SK-N-SH treated with all-trans-retinoic acid at 6 μM for 48 hours (cell line): ENCODE results near the gene ITIH2.

Experiments
- ATAC-seq: fragments of 200-7000 bp; cut with Tn5 transposase; 3 replicates; pipeline ENCODE4 v1.9.1; 2020; ENCODE audit warnings: mild to moderate bottlenecking, moderate library complexity
- ARNTL ChIP-seq: fragments of 450-650 bp; formaldehyde crosslinking; IDR thresholded peaks from 2 replicates; pipeline ENCODE4 v1.5.0; 2020; ENCODE audit warnings: low read depth, mild to moderate bottlenecking, moderate library complexity, borderline replicate concordance
- CREB5 ChIP-seq: fragments of 250-450 bp; sonication (Bioruptor Pico); IDR thresholded peaks from 2 replicates; pipeline ENCODE4 v1.5.1; 2020; ENCODE audit warnings: low read depth, mild to moderate bottlenecking, moderate library complexity
- CSDC2 ChIP-seq: fragments of 250-450 bp; sonication (Bioruptor Pico); IDR thresholded peaks from 2 replicates; pipeline ENCODE4 v1.5.0; 2020; ENCODE audit warnings: mild to moderate bottlenecking, moderate library complexity
- CSRNP3 ChIP-seq: fragments of 250-450 bp; sonication (Bioruptor Pico); IDR thresholded peaks from 2 replicates; pipeline ENCODE4 v1.5.1; 2021; ENCODE audit warnings: mild to moderate bottlenecking, moderate library complexity
- ESRRG ChIP-seq: fragments of 250-450 bp; sonication (Bioruptor Pico); IDR thresholded peaks from 2 replicates; pipeline ENCODE4 v1.6.1; 2021; ENCODE audit warnings: mild to moderate bottlenecking
- GLIS3 ChIP-seq: fragments of 250-450 bp; sonication (Bioruptor Pico); IDR thresholded peaks from 2 replicates; pipeline ENCODE4 v1.5.0; 2020; ENCODE audit warnings: mild to moderate bottlenecking, moderate library complexity
- ISL1 ChIP-seq: fragments of 250-450 bp; sonication (Bioruptor Pico); IDR thresholded peaks from 2 replicates; pipeline ENCODE4 v2.1.2; 2022; ENCODE audit warnings: mild to moderate bottlenecking, moderate library complexity
- OSR1 ChIP-seq: fragments of 250-450 bp; sonication (Bioruptor Pico); IDR thresholded peaks from 2 replicates; pipeline ENCODE4 v1.8.0; 2022; ENCODE audit warnings: moderate library complexity, mild to moderate bottlenecking, inconsistent platforms
- PATZ1 ChIP-seq: fragments of 250-450 bp; sonication (Bioruptor Pico); IDR thresholded peaks from 2 replicates; pipeline ENCODE4 v1.8.0; 2020; ENCODE audit warnings: mild to moderate bottlenecking, moderate library complexity, borderline replicate concordance
- POU6F1 ChIP-seq: fragments of 250-450 bp; sonication (Bioruptor Pico); IDR thresholded peaks from 2 replicates; pipeline ENCODE4 v1.8.0; 2021; ENCODE audit warnings: low read depth, mild to moderate bottlenecking, moderate library complexity, borderline replicate concordance
- PPARA ChIP-seq: fragments of 250-450 bp; sonication (Bioruptor Pico); IDR thresholded peaks from 2 replicates; pipeline ENCODE4 v1.5.0; 2020; ENCODE audit warnings: mild to moderate bottlenecking, borderline replicate concordance
- RARB ChIP-seq: fragments of 250-450 bp; sonication (Bioruptor Pico); IDR thresholded peaks from 2 replicates; pipeline ENCODE4 v1.8.0; 2021; ENCODE audit warnings: mild to moderate bottlenecking, moderate library complexity
- SNAI2 ChIP-seq: fragments of 250-450 bp; sonication (Bioruptor Pico); IDR thresholded peaks from 2 replicates; pipeline ENCODE4 v1.5.0; 2020; ENCODE audit warnings: mild to moderate bottlenecking, moderate library complexity
- TCF4 ChIP-seq: fragments of 250-450 bp; sonication (Bioruptor Pico); IDR thresholded peaks from 2 replicates; pipeline ENCODE4 v1.8.0; 2021; ENCODE audit warnings: mild to moderate bottlenecking, moderate library complexity, borderline replicate concordance
- TOX ChIP-seq: fragments of 250-450 bp; sonication (Bioruptor Pico); IDR thresholded peaks from 2 replicates; pipeline ENCODE4 v1.8.0; 2021; ENCODE audit warnings: mild to moderate bottlenecking, moderate library complexity, borderline replicate concordance
- TSHZ2 ChIP-seq: fragments of 250-450 bp; sonication (Bioruptor Pico); IDR thresholded peaks from 2 replicates; pipeline ENCODE4 v1.5.0; 2020; ENCODE audit warnings: mild to moderate bottlenecking, moderate library complexity
- ZC3H10 ChIP-seq: fragments of 250-450 bp; sonication (Bioruptor Pico); IDR thresholded peaks from 2 replicates; pipeline ENCODE4 v1.5.1; 2021; ENCODE audit warnings: mild to moderate bottlenecking, moderate library complexity
- ZFP3 ChIP-seq: fragments of 250-450 bp; sonication (Bioruptor Pico); IDR thresholded peaks from 2 replicates; pipeline ENCODE4 v1.5.0; 2020; ENCODE audit warnings: mild to moderate bottlenecking, moderate library complexity
- ZFP30 ChIP-seq: fragments of 450-650 bp; formaldehyde crosslinking; IDR thresholded peaks from 2 replicates; pipeline ENCODE4 v1.5.0; 2022; ENCODE audit warnings: mild to moderate bottlenecking, moderate library complexity
- ZNF565 ChIP-seq: fragments of 450-650 bp; formaldehyde crosslinking; conservative IDR thresholded peaks from 2 replicates; pipeline ENCODE4 v1.5.0; 2020; ENCODE audit warnings: low read depth, mild to moderate bottlenecking, moderate library complexity
- ZNF70 ChIP-seq: fragments of 450-650 bp; formaldehyde crosslinking; IDR thresholded peaks from 2 replicates; pipeline ENCODE4 v1.5.0; 2020; ENCODE audit warnings: mild to moderate bottlenecking, moderate library complexity
- ZNF8 ChIP-seq: fragments of 450-650 bp; formaldehyde crosslinking; IDR thresholded peaks from 2 replicates; pipeline ENCODE4 v1.5.0; 2020; ENCODE audit warnings: mild to moderate bottlenecking, moderate library complexity

Gene ITIH2

GRCh38 chr10:7750222-7750621, 47.1 kb downstream of the ITIH2 start:
- TF ChIP-seq ZNF565 (no peak), GLIS3 (CRISPR knock-in tag) (no peak), POU6F1 (no peak), RARB (CRISPR knock-in tag) (no peak), PATZ1 (no peak), ZC3H10 (CRISPR knock-in tag) (no peak), ZNF70 (no peak), TOX (CRISPR knock-in tag) (no peak), ISL1 (CRISPR knock-in tag) (no peak), ZFP3 (CRISPR knock-in tag) (no peak), SNAI2 (CRISPR knock-in tag) (no peak), ESRRG (no peak), ARNTL (CRISPR knock-in tag) (no peak), CREB5 (CRISPR knock-in tag) (no peak)
- ATAC-seq, result no peak

- ATAC-seq, result no peak
Measured at GRCh38 chr10:7752251-7752650, 49.1 kb downstream of the ITIH2 start.

More at GRCh38 chr10:7752251-7752650, 49.1 kb downstream of the ITIH2 start:
- TF ChIP-seq ZFP3 (CRISPR knock-in tag), result no peak
- no peak for TF ChIP-seq ZNF565
- TF ChIP-seq RARB (CRISPR knock-in tag), result no peak
- no peak for TF ChIP-seq CSDC2 (CRISPR knock-in tag)
- TF ChIP-seq CSRNP3 (CRISPR knock-in tag), result no peak
- no peak for TF ChIP-seq OSR1
- TF ChIP-seq SNAI2 (CRISPR knock-in tag), result no peak
- no peak for TF ChIP-seq ZC3H10 (CRISPR knock-in tag)
- no peak for TF ChIP-seq ZNF8 (CRISPR knock-in tag)
- TF ChIP-seq CREB5 (CRISPR knock-in tag), result no peak
- TF ChIP-seq ZFP30 (CRISPR knock-in tag), result no peak
- TF ChIP-seq PPARA (CRISPR knock-in tag), result no peak
- TF ChIP-seq ESRRG, result no peak
- TF ChIP-seq TSHZ2 (CRISPR knock-in tag), result no peak
- TF ChIP-seq ZNF70, result no peak
- TF ChIP-seq GLIS3 (CRISPR knock-in tag), result no peak
- no peak for TF ChIP-seq POU6F1
- TF ChIP-seq TCF4 (CRISPR knock-in tag), result no peak
